ENCODE data around the gene TBX15.
"Not testable (repeated sequence)": the region's sequence is repeated elsewhere in the genome, so short reads cannot be mapped to it uniquely, and the experiment has no call there.

Gene TBX15

GRCh38 chr1:118958140-118958539 lies 30.0 kb downstream of the TBX15 start:
- no peak for DNase-seq

DNA sequence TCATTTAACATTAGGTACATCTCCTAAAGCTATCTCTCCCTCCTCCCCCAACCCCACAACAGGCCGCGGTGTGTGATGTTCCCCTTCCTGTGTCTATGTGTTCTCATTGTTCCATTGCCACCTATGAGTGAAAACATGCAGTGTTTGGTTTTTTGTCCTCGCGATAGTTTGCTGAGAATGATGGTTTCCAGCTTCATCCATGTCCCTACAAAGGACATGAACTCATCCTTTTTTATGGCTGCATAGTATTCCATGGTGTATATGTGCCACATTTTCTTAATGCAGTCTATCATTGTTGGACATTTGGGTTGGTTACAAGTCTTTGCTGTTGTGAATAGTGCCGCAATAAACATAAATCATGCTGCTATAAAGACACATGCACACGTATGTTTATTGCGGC lies 30.6 kb downstream of the TBX15 start:
- DNase-seq = not testable (repeated sequence)

DNA sequence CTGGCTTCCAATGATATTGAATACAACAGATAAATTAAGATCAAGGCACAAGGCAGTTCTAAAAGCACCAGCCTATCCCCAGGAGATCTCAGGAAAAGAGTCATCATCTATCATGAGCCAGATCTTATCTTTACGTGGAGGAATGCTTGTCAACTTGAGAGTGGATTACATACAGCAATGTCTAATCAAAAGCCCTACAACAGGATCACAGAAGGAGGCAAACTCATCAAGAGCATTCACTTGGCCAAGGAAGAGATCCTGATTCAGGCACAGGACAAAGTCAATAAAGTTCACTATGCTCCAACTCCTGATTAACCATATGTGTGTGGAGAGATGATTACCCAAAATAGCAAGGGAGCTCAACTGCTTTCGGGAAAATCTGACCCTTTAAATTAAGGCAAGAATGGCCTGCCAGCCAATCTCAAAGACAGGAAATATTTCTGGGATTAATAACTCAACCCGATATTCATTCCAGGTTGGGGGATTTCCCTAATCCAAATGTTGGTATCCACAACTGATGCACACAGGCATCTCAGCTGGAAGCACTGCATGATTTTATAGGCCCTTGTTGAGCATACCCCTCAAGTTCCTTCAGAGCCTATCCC lies 33.7 kb downstream of the TBX15 start:
- peak; percentile 65 for DNase-seq

GRCh38 chr1:118951270-118951936 lies 36.7 kb downstream of the TBX15 start:
- no peak for DNase-seq

- peak; percentile 50 for DNase-seq
Observed at GRCh38 chr1:118949315-118949714, 38.8 kb downstream of the TBX15 start.

GRCh38 chr1:118948846-118949245 lies 39.3 kb downstream of the TBX15 start:
- no peak for DNase-seq

DNA sequence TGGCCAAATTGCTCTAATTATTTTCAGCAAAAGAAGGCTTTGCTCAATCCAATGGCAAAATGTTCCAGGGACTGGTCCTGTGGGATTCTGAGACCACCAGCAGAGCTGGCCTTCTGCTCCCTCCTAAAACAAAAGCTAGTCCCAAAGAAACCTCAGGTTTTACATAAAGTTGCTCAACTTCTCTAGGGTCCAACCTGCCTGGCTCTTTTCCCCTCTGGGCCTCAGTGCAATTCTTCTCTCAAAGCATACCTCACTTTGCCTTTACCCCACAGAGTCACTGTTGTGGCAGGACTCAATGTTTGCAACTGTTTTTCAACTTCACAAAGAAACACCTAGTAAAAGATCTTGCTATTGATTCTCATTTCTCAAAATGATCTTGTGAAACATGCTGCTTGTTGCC lies 39.8 kb downstream of the TBX15 start:
- no peak for DNase-seq

- peak; percentile 90 for DNase-seq
Observed at GRCh38 chr1:118947790-118948189, 40.4 kb downstream of the TBX15 start.

DNA sequence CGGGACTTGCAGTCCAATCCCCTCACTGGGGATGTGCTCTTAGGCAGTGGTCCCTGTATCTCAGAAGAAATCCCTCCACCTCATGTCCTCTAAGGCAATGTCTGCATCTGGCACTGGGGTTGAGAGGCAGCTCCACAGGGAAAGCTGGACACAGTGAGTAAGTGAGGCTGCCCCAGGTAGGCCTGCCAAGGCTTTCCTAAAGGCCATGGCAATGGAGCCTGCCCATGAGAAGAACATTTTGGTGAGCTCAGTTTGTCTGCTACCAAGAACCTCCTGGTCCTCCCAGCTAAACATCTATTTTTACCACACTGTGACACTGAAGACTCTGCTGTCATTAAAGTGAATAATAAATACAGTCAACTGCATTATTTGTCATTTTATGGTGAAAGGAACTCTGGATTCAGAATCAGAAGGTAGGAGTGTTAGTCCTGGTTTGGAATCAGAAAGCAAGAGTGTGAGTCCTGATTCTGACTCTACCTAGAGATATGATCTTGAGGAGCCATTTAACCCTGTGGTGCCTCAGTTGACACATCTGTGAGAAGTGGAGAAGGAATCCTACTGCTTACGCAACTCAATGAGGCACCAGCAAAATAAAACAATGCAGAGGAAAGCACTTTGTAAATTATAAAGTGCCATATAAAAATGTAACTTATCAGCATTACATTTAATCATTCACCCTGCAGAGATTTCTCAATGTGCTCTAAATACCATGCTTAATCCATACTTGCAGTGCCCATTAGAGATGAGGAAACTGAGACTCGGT lies 41.0 kb downstream of the TBX15 start:
- DNase-seq = peak; percentile 44

DNA sequence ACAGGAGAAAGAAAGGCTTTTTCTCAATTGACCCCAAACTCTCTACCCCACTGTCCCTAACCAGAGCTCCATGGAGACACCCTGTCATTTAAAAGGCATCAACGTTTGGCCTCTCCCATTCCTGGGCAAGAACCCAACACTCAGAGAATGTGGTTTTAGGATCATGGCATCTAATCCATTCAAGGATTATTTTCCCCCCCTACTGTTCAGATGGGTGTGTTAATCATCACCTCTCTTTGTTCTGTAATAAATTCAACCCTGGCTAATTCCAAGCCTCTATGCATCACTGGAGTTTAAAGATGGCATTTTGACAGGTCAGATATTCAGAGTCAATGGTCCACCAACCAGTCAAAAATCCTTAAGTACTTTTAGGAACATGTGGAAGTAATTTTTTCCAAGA lies 42.7 kb downstream of the TBX15 start:
- DNase-seq = peak; percentile 71

DNA sequence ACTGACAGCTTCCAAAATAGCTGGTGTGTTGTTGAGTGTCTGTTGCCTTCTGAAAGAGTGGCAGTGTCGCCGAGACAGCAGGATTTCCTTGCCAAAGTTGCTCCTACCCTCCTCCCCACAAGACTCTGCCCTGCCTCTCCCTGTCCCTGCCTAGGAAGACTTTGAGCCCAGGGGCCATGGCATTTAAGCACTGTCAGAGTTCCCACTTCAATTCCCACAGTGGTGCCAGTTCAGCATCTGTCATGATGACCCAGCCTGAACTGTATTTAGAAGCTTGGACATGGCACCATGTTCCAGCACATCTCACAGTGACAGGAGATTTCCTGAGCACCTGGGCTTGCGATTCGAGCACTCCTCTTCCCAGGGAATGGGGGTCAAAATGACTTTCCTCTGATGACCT lies 43.6 kb downstream of the TBX15 start:
- no peak for DNase-seq

DNA sequence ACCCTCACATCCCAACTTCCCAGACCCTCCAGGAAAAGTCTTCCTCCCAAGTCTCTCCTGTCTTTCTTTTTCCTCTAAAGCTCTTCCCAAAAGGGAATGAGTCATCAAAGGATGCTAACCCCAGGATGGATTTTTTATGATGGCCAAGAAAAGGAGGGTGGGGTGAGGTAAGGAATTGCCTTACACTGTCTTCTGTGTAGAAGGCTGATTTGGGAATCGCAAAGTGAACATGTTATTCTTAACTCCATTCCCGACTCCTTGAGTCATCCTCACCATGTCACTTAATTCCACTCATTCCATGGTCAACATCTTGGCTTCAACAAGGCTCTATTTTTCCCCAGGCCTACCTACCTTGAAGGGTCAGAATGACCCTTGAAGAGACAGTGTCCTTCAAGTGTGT lies 44.0 kb downstream of the TBX15 start:
- DNase-seq = peak; percentile 75

DNA sequence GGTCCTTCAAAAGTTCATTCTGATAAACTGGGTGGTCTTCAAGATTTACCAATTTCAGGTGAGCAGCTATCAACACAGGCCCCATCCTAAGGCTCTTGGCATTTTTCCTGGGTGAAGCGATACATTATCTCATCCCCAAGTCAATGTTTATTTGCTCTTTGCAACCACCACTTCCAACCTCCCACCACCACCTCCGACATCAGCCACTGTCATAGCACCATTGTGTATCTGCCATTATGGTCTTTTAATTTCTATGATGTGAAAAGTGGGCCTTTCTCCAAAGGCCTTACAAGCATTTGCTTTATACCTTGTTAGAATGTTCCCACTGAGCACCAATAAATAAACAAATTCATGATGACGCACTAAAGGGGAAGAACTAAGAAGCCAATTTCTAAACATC lies 47.2 kb downstream of the TBX15 start:
- DNase-seq = no peak

- no peak for DNase-seq
Observed at GRCh38 chr1:118937413-118938072, 50.6 kb downstream of the TBX15 start.

GRCh38 chr1:118934706-118935105 lies 53.4 kb downstream of the TBX15 start:
- DNase-seq = no peak

DNA sequence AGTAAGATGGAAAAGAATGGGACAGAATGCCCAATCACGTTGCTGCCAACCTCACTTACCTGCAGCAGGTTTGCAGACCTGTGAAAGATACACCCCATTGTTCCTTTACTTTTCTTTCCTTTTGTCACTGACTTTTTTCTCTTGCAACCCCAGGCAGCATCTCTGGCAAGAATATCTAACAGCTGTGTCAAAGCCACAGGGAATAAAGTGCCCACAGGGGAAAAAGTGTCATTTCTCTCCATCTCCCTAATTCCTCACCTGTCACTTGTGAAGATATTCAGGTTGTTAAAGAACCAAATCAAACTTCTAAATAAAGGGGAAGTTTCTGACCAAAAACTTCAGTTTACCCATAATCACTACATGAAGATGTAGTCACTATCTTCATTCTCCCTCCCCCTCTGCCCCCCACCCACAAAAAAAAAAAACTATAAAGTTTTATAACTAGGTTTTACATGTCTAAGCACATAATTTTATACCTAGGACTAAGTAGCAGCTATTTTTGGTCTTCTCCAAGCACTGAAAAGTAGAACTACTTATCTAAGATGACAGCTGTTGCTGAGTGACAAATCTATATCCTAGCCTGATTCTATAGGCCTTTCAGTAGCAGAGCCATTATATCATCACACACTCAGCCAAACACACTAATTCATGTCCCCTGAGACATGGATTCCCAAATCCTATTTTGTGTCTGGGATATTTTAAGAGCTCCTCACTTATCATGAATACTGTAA lies 54.9 kb downstream of the TBX15 start:
- no peak for DNase-seq

GRCh38 chr1:118931876-118932275 lies 56.3 kb downstream of the TBX15 start:
- no peak for DNase-seq

DNA sequence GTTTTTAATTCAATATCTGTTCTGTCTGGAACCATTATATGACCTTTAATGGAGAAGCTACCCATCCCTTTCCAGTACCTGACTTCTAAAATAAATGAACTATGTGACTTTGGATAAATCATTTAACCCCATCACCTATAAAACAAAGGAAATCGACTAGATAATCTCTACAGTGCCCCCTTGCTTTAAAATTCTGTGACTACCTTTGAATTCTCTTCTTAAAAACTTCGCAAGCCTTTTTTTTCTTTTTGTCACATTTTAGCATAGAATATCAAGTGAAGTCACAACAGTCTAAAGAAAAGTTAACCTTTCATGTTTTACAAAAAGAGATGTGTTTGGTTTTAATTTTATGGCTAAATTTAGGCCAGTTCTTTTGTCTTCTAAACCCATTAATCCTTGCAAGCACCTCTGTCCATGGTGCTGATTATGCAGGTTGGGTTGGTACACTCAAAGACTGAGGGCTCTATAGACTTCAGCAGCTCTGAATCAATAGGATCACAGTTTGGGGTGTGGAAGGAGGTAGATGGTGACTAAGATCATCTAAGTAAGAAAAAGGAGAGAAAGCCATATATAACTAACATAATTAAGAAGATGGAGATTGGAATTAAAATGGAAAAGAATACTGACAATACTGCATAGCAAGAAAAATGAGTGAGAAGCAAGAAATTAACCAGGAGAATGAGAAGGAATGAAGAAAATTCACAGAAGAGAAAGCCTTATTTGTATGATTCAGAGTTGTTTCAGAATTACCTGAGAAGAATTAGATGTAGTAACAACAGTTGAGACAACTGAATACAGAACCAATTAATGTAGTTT lies 59.2 kb downstream of the TBX15 start:
- peak; percentile 35 for DNase-seq

GRCh38 chr1:118927427-118928187 lies 60.5 kb downstream of the TBX15 start:
- DNase-seq = peak; percentile 19

DNA sequence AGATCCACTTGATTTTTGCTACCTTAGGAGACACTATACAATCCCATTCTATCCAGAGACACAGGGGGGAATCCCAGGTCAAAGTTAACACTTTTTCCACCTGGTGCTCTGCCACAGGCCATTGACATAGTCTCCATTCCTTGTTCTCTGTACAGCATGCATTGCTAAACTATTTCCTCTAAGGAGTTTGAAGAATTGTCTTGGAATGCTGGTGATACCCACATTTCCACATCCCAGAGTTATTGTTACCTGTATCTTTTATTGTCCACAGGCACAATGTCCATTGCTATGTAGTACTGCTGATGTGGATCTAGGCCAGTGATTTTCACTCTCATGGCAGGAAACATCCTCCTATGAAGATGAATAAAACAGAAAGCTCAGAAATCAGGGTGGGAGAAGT lies 61.9 kb downstream of the TBX15 start:
- no peak for DNase-seq

DNA sequence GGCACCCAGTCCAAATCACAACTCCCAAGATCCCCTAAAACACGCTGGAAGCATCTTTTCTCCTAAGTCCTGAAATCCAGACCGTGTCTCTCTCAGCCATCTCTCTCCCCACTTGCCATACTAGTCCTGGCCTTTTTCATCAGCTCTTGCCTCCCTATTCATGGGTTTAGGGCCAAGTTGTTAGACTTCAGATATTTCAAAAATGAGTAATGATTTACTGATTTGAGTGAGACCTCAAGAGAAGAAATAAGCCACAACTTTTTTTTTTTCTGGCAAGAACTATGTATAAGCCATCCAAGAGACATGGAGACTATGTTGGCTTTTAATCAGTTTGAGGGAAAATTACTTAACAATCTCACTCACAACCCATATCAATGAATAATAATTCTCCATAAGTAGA lies 62.5 kb downstream of the TBX15 start:
- no peak for DNase-seq

Data from EL (cell line).